Testis (tissue), 2 donors: Measurements from ENCODE around the gene PAX1.

Source experiments
- CTCF ChIP-seq, 3 experiments: fragments of 450-650 bp in 2 of 3; fragments of 200-600 bp in 1 of 3; sonication (generic) in 1 of 3; IDR thresholded peaks; one replicate each; pipeline ENCODE4 v1.5.1; 2016 to 2019; ENCODE audit warnings: antibody characterized with exemption in 3 of 3, mild to moderate bottlenecking in 2 of 3, moderate library complexity in 1 of 3
- POLR2A ChIP-seq: fragments of 450-650 bp; IDR thresholded peaks from one replicate; pipeline ENCODE4 v1.6.1; 2017; ENCODE audit warnings: antibody characterized with exemption, mild to moderate bottlenecking, moderate library complexity

- TF ChIP-seq CTCF (IDR thresholded peaks at IDR 0.05) (peak; percentile 71 to 94 (median 71)), POLR2A (no peak)
Measured at GRCh38 chr20:21719592-21720214, 14.2 kb downstream of the PAX1 start.
